Activated T-helper 17 cell treated with anti-CD3 and anti-CD28 coated beads, Interleukin-2, amount 50 U/mL, for 72 hours (primary cell): Measurements from ENCODE around the gene REXO4. TPM values are rescaled to one million over a fixed set of nuclear protein-coding genes. Genes with fewer than 3 reads are reported as not detected.
A peak's percentile ranks its signal among the peaks of the same experiment; 100 is the strongest.

Experiments used
- ATAC-seq: fragments of 150-1000 bp; cut with Tn5 transposase; replicated peaks from 2 replicates; pipeline ENCODE4 v1.10.0; 2021; ENCODE audit warnings: mild to moderate bottlenecking, moderate library complexity
- H3K27ac Mint-ChIP-seq: one replicate; pipeline ENCODE4 v1.8.0; 2022; ENCODE audit warnings: mixed read lengths
- H3K27me3 Mint-ChIP-seq: one replicate; pipeline ENCODE4 v1.8.0; 2022; ENCODE audit warnings: mixed read lengths
- H3K36me3 Mint-ChIP-seq: one replicate; pipeline ENCODE4 v1.8.0; 2022; ENCODE audit warnings: low read depth, mild to moderate bottlenecking, mixed read lengths
- H3K4me1 Mint-ChIP-seq: one replicate; pipeline ENCODE4 v1.8.0; 2022; ENCODE audit warnings: mixed read lengths
- H3K4me3 Mint-ChIP-seq: one replicate; pipeline ENCODE4 v1.8.0; 2022; ENCODE audit warnings: mild to moderate bottlenecking, mixed read lengths
- H3K9me3 Mint-ChIP-seq: one replicate; pipeline ENCODE4 v1.8.0; 2022; ENCODE audit warnings: mixed read lengths
- total RNA-seq, 2 donors: library from RNA; stranded (reverse); gene quantifications; one replicate each; pipeline ENCODE4 v1.2.3, GENCODE V29; 2022

REXO4 gene
- total RNA-seq, 2 donors from 2014 or later: 26.1 to 36.5 TPM

DNA sequence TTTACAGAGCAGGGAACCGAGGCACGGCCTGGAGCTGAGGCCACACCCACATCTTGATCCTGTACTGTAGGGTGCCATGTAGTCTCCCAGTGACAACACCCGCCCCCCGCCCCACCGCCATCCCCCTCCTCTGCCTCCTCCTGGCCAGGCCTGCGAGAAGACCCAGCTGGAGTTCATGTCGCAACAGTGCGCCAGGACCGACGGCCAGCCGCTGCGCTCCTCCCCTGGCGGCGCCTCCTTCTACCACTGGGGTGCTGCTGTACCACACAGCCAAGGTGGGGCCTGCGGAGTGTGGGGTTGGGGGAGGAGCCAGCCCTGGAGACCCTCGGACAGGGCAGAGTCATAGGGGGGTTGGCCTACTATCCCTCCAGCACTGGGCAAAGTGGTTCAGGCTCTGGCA lies 18.9 kb upstream of the REXO4 start:
- no peak overlapping the region for H3K4me3 Mint-ChIP-seq
- no peak for ATAC-seq
- no peak overlapping the region for H3K27ac Mint-ChIP-seq
- no peaks in the 10 kb centered on the region for H3K9me3 Mint-ChIP-seq
- H3K27me3 Mint-ChIP-seq: no peaks in the 10 kb centered on the region
- H3K36me3 Mint-ChIP-seq: no peaks in the 10 kb centered on the region
- H3K4me1 Mint-ChIP-seq: no peaks in the 10 kb centered on the region

DNA sequence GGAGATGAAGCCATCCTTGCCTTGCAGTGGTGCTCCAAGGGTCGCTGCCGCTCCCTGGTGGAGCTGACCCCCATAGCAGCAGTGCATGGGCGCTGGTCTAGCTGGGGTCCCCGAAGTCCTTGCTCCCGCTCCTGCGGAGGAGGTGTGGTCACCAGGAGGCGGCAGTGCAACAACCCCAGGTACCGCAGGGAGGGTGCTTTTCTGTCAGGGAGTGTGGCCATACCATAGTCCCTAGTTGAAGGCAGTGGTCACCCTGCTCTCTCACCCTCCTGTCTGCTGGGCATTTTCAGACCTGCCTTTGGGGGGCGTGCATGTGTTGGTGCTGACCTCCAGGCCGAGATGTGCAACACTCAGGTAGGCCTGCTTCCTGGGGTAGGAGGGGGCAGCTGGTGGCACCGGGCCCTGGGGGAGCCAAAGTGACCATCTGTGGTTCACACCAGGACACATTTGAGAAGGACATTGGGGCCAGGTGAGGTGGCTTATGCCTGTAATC lies 15.6 kb upstream of the REXO4 start:
- no peak overlapping the region for H3K27ac Mint-ChIP-seq
- no peaks in the 10 kb centered on the region for H3K9me3 Mint-ChIP-seq

DNA sequence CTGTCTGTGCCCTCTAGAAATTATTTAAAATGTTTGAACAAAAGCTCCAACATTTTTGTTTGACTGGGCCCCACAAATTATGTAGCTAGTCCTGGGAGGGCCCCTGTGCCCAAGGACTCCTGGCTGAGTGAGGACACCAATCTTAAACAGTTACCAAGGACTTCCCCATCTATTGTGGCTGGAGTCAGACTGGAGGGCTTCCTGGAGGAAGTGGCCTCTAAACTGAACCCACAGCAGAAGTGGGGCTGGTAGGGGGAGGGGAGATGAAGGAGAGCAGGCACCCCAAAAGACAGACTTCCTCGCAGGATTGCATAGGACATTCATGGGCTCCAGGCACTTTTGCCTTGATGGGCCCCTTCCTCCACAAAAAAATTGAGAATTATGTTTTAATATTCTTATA lies 12.4 kb upstream of the REXO4 start:
- H3K27ac Mint-ChIP-seq: no peak overlapping the region
- H3K9me3 Mint-ChIP-seq: no peaks in the 10 kb centered on the region
- peaks cover 16% of the 10 kb centered on the region for H3K27me3 Mint-ChIP-seq
- H3K4me1 Mint-ChIP-seq: no peaks in the 10 kb centered on the region
- H3K4me3 Mint-ChIP-seq: no peak overlapping the region
- no peaks in the 10 kb centered on the region for H3K36me3 Mint-ChIP-seq
- no peak for ATAC-seq

More for the DNA sequence above, 15.6 kb upstream of the REXO4 start:
- no peak for ATAC-seq
- Mint-ChIP-seq H3K36me3 (no peaks in the 10 kb centered on the region), H3K4me3 (no peak overlapping the region), H3K4me1 (no peaks in the 10 kb centered on the region), H3K27me3 (no peaks in the 10 kb centered on the region)

DNA sequence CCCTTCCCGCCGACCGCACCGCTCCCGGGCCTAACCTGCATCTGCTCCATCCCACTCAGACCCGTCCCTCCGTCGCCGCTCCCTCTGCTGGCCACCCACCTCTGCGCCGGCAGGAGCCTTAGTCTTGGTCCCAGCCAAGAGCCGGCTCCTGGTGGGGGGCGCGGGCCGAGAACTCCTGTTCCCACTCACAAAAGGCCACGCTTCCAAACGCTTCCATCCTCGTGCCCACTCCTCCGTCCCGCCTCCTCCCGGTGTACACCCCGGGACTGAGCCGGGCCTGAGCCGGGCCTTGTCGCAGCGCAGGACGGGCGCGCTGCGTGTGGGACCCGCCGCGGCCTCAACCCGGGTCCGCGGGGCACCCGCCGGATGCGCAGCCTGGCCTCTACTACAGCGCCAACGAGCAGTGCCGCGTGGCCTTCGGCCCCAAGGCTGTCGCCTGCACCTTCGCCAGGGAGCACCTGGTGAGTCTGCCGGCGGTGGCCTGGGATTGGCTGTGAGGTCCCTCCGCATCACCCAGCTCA lies 11.9 kb upstream of the REXO4 start:
- H3K27ac Mint-ChIP-seq: no peak overlapping the region
- no peaks in the 10 kb centered on the region for H3K4me1 Mint-ChIP-seq
- H3K9me3 Mint-ChIP-seq: no peaks in the 10 kb centered on the region
- H3K27me3 Mint-ChIP-seq: peaks cover 17% of the 10 kb centered on the region
- ATAC-seq: no peak
- H3K36me3 Mint-ChIP-seq: no peaks in the 10 kb centered on the region
- H3K4me3 Mint-ChIP-seq: no peak overlapping the region

DNA sequence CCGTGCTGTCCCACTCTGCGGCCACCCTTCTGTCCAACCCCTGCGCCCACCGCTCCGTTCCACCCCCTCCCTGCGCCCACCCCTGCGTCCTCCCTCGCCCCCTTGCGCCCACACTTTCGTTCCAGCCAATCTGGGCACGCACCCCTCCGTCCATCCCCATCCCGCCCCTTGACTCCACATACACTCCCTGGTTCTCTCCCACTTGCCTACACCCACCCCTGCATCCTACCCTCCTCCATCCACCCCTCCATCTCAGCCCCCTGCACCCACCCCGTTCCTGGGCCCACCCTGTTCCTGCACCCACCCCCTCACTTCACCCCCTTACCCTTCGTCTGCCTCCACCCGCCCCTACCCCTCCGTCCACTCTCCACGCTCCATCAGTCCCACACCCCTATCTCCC lies 11.4 kb upstream of the REXO4 start:
- H3K4me3 Mint-ChIP-seq: no peak overlapping the region
- peaks cover 20% of the 10 kb centered on the region for H3K27me3 Mint-ChIP-seq
- no peaks in the 10 kb centered on the region for H3K9me3 Mint-ChIP-seq
- no peak for ATAC-seq
- H3K4me1 Mint-ChIP-seq: no peaks in the 10 kb centered on the region
- H3K27ac Mint-ChIP-seq: no peak overlapping the region
- H3K36me3 Mint-ChIP-seq: no peaks in the 10 kb centered on the region

DNA sequence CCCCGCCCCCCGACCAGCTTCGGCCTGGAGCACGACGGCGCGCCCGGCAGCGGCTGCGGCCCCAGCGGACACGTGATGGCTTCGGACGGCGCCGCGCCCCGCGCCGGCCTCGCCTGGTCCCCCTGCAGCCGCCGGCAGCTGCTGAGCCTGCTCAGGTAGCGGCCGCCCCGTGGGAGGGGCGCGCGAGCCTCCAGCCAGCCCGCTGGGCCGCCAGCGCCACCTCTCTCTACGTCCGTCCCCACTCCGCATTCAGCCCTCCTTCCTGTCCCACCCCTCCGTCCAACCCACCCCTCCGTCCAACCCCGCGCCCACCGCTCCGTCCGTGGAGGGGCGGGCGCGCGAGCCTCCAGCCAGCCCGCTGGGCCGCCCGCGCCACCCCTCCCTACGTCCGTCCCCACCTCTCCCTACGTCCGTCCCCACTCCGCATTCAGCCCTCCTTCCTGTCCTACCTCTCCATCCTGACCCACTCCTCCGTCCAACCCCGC lies 10.8 kb upstream of the REXO4 start:
- ATAC-seq: peak; percentile 51
- Mint-ChIP-seq H3K4me3 (no peak overlapping the region), H3K4me1 (no peaks in the 10 kb centered on the region), H3K9me3 (no peaks in the 10 kb centered on the region), H3K36me3 (no peaks in the 10 kb centered on the region), H3K27me3 (peaks cover 20% of the 10 kb centered on the region), H3K27ac (no peak overlapping the region)

DNA sequence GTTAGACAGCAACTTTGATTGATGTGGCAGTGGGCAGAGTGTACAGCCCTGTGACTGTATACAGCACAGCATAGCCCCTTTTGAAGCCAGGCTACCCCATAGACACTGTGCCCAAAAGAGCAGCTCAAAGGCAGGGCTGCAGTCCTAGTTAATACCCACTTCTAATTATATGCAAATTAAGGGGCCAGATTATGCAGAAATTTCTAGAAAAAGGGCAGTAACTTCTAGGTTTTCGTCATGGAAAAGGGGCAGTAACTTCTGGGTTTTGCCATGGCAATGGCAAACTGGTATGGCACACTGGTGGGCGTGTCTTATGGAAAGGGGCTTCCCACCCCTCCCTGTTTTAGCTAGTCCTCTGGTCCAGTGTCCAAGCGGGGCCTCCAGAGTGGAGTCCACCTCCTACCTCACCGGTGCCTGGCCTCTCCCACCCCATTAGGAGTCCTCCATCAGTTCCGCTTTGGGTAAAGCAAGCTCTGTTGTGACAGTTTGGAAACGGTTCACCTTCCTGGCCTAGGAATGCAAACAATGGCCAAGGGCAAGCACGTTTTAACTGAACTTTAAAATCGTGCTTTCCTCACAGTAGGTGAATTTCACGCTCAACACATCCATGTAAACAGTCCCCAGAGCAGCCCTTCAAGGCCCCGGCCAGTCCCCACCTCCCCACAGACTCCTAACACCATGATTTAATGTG lies 10.0 kb upstream of the REXO4 start:
- H3K4me1 Mint-ChIP-seq: no peaks in the 10 kb centered on the region
- H3K27ac Mint-ChIP-seq: no peak overlapping the region
- H3K9me3 Mint-ChIP-seq: no peaks in the 10 kb centered on the region
- ATAC-seq: no peak
- H3K27me3 Mint-ChIP-seq: peaks cover 20% of the 10 kb centered on the region
- H3K36me3 Mint-ChIP-seq: no peaks in the 10 kb centered on the region
- peak overlapping the region; percentile 23 for H3K4me3 Mint-ChIP-seq

DNA sequence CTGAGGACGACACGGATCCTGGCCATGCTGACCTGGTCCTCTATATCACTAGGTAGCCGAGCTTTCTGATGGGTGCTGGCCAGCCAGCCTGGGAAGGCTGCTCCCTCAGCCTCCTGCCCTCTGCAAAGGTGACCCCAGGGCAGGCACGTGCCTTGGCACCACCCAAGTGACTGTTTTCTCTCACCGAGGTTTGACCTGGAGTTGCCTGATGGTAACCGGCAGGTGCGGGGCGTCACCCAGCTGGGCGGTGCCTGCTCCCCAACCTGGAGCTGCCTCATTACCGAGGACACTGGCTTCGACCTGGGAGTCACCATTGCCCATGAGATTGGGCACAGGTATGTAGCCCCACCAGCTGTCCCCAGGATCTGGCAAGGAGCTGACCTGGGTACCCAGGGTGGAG lies 8.2 kb upstream of the REXO4 start:
- Mint-ChIP-seq H3K9me3 (no peaks in the 10 kb centered on the region), H3K4me3 (no peak overlapping the region), H3K36me3 (no peaks in the 10 kb centered on the region), H3K27me3 (peaks cover 20% of the 10 kb centered on the region), H3K4me1 (peaks cover 9% of the 10 kb centered on the region), H3K27ac (no peak overlapping the region)
- ATAC-seq: no peak

DNA sequence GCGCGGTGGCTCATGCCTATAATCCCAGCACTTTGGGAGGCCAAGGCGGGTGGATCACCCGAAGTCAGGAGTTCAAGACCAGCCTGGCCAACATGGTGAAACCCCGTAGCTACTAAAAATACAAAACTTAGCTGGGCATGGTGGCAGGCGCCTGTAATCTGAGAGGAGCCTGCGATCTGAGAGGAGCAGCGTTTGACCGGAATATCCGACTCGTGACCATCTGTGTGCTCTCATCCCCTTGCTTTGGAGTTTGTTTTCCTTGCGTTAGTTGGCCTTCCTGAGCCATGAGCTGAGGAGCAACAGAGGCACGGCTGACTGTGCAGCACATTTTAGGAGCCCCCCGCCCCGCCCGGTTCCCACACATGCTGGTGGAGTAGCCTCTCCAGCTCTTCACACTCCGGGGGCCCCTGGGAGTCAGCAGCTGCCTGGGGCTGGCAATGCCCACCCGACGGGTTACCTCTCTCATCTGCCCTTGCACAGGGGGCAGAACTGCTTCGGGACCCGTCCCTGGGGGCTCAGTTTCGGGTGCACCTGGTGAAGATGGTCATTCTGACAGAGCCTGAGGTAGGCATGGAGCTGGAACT lies 7.3 kb upstream of the REXO4 start:
- H3K9me3 Mint-ChIP-seq: no peaks in the 10 kb centered on the region
- no peak overlapping the region for H3K27ac Mint-ChIP-seq
- H3K4me3 Mint-ChIP-seq: no peak overlapping the region
- H3K36me3 Mint-ChIP-seq: no peaks in the 10 kb centered on the region
- ATAC-seq: no peak
- H3K4me1 Mint-ChIP-seq: peaks cover 13% of the 10 kb centered on the region
- H3K27me3 Mint-ChIP-seq: peaks cover 20% of the 10 kb centered on the region

DNA sequence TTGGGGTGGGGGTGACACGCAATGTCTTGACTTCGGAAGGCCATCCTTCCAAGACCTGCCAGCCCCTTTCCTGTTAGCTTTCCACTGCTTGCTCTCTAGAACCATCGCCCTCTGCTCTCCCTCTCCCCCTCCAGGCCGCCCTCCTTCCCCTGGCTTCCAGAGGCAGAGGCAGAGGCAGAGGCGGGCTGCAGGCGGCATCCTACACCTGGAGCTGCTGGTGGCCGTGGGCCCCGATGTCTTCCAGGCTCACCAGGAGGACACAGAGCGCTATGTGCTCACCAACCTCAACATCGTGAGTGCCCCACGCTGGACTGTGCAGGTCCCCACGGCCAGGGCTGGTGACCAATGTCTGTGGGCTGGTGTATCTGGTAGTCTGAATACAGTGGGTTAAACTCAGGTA lies 6.4 kb upstream of the REXO4 start:
- H3K27me3 Mint-ChIP-seq: peaks cover 20% of the 10 kb centered on the region
- H3K4me3 Mint-ChIP-seq: no peak overlapping the region
- peaks cover 17% of the 10 kb centered on the region for H3K4me1 Mint-ChIP-seq
- H3K27ac Mint-ChIP-seq: no peak overlapping the region
- ATAC-seq: no peak
- H3K36me3 Mint-ChIP-seq: no peaks in the 10 kb centered on the region
- no peaks in the 10 kb centered on the region for H3K9me3 Mint-ChIP-seq

DNA sequence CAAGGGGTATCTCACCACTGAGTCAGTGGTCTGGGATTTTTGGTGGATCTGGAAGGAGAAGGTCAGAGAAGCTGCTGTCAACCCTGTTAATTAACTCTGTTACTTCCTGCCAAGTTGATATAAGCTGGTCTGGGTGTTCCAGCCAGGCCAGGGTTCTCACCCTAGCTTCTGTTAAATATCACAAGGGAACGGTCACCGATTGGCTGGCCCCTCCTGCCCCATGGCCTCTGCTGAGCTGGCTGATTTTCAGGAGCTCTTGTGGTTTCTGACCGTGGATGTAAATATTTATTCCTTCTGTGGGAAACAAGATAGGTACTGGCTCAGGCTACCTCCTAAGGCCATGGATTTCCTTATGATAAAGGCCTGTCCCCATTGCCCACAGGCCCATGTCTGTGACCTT lies 5.4 kb upstream of the REXO4 start:
- Mint-ChIP-seq H3K36me3 (no peaks in the 10 kb centered on the region), H3K4me3 (no peak overlapping the region), H3K9me3 (no peaks in the 10 kb centered on the region), H3K4me1 (peaks cover 21% of the 10 kb centered on the region), H3K27ac (peak overlapping the region; percentile 43), H3K27me3 (peaks cover 20% of the 10 kb centered on the region)
- no peak for ATAC-seq

DNA sequence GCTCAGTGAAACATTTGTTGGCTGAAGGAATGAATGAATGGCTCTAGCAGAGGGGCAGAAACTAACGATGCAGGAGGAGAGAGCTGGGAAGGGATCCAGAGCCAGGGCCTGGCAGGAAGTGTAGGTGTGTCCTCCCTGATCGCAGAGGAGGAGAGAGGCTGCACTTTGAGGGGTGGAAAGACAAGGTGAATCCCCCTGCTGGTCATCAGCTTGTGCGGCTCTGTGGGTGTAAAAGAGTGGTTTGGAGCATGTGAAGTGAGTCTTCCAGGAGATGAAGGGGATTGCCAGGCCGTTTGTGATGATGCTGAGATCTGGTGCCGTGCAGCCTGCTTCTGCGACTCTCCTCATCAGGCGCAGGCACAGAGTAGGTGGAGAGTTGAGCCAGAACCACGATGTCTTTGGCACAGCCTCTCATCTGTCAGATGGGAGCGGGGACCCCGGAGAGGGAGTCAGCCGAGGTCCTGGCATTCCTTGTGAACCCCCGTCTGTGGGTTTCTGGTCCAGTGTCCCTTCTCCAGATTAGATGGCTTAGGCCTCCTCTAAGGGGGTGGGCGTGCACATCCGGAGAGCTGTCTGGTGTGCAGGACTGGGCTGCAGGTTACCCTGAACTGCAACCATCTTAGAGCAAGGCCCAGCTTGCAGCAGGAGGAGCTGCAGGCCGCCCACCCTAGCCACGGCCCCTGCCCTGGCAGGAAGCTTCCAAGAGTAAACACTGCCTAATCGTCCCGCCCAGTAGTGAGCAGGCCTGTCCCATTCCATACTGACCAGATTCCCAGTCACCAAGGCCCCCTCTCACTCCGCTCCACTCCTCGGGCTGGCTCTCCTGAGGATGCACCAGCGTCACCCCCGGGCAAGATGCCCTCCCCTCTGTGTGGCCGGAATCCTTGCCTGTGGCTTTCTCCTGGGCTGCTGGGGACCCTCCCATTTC lies 4.1 kb upstream of the REXO4 start, which contains the start of gene ADAMTS13:
Gene ADAMTS13, plus strand, starts transcription at position 753 of the 928 bp plus-strand sequence. Its CDS starts 77 bp downstream, at position 830.
- H3K4me3 Mint-ChIP-seq: peak within 1 kb of the TSS; percentile 78
- H3K27me3 Mint-ChIP-seq: peaks cover 8% of the 10 kb centered on the region
- no peaks in the 10 kb centered on the region for H3K9me3 Mint-ChIP-seq
- H3K36me3 Mint-ChIP-seq: peaks cover 1% of the 10 kb centered on the region
- H3K4me1 Mint-ChIP-seq: peaks cover 21% of the 10 kb centered on the region
- peak; percentile 81 for ATAC-seq
- H3K27ac Mint-ChIP-seq: peak within 1 kb of the TSS; percentile 88

DNA sequence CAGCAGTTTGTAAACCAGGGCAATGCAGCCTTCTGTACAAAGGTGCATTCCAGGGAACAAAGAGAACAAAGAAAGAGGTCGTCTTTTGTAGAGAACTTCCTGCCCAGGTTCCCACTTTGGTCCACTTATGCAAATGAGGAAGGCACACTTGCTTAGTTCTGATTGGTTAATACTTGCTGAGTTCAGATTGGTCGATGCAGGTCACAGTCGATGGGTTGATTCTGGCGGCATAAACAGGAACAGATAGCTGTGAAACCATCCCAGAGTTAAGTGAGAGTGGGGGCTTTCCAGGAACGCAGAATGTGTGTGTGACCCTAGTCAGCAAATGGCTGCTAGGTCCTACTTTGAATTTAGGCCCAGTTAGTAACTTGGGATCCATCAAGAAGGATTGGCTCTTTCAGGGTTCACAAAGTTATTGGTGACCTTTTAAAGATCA lies 2.6 kb upstream of the REXO4 start:
- ATAC-seq: peak; percentile 48
- Mint-ChIP-seq H3K36me3 (peaks cover 16% of the 10 kb centered on the region), H3K4me3 (peak overlapping the region; percentile 78), H3K9me3 (no peaks in the 10 kb centered on the region), H3K27me3 (peaks cover 4% of the 10 kb centered on the region), H3K27ac (peak overlapping the region; percentile 88), H3K4me1 (peaks cover 21% of the 10 kb centered on the region)

DNA sequence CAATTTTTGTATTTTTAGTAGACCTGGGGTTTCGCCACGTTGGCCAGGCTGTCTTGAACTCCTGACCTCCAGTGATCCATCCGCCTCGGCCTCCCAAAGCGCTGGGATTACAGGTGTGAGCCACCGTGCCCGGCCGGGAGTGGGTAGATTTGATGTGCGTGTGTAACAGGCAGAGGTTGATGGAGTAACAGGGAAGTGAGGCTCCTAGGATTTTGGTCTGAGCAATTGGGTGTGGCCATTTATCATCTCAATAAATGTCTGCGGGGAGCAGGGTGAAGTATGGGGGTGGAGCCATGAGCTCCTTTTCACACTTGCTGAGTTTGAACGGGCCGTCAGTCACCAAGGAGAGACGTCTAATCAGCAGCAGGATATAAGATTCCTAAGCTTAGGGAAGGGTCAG lies 1.2 kb upstream of the REXO4 start:
- H3K36me3 Mint-ChIP-seq: peaks cover 30% of the 10 kb centered on the region
- peak overlapping the region; percentile 94 for H3K4me3 Mint-ChIP-seq
- peaks cover 31% of the 10 kb centered on the region for H3K4me1 Mint-ChIP-seq
- H3K9me3 Mint-ChIP-seq: no peaks in the 10 kb centered on the region
- H3K27ac Mint-ChIP-seq: peak overlapping the region; percentile 91
- ATAC-seq: no peak
- no peaks in the 10 kb centered on the region for H3K27me3 Mint-ChIP-seq
